Brain microvascular endothelial cell (primary cell): ENCODE measurements around the gene RRP12.

Experiments used
- DNase-seq: peaks from one replicate; pipeline ENCODE4 v3.0.0-alpha.2; 2020
- H3K27ac ChIP-seq: fragments of 250-450 bp; sonication (Bioruptor Pico); 2 replicates; pipeline ENCODE4 v1.5.1; 2020; ENCODE audit warnings: mild to moderate bottlenecking, moderate library complexity
- H3K27me3 ChIP-seq: fragments of 250-450 bp; sonication (Bioruptor Pico); replicated peaks from 2 replicates; pipeline ENCODE4 v1.5.1; 2020; ENCODE audit warnings: mild to moderate bottlenecking
- H3K36me3 ChIP-seq: fragments of 250-450 bp; sonication (Bioruptor Pico); replicated peaks from 2 replicates; pipeline ENCODE4 v1.5.1; 2020; ENCODE audit warnings: mild to moderate bottlenecking
- H3K4me3 ChIP-seq: 2 replicates; pipeline ENCODE4 v1.5.1; 2011; ENCODE audit warnings: low read depth, mild to moderate bottlenecking, control low read depth, low read length, moderate library complexity
- CTCF ChIP-seq: IDR thresholded peaks from 2 replicates; pipeline ENCODE4 v1.5.1; 2011; ENCODE audit warnings: low read depth, mild to moderate bottlenecking, moderate library complexity, low read length, control low read depth, inconsistent platforms; ENCODE audit errors: missing control alignments
- in situ Hi-C: cut with HindIII; loops from 2 replicates; pipeline ENCODE4 v1.10.0; 2017; ENCODE audit warnings: low sequenced_read_pairs, low pct_ligation_motif_present

Gene RRP12

DNA sequence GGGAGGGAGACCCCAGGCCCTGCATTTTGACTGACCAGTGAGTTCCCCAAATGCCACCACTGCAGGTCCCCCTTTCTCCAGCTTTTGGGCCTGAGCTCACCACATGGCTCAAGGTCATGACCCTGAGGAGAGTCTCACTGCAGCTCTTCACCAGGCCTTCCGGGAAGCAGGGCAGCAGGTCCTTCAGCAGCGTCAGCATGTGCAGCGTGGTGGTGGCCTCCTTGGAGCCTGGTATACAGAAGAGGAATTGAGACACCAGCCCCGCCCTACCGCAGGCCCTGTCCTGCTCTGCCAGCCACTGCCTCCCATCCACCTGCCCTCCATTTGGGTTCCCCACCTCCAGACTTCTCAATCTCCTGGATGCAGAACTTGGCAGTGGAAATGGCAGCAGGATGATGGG, 13.0 kb downstream of the RRP12 start:
- H3K27ac ChIP-seq = no peak overlapping the region
- H3K27me3 ChIP-seq = no peaks in the 10 kb centered on the region
- H3K4me3 ChIP-seq = no peak overlapping the region
- in situ Hi-C loops = no loop called here
- TF ChIP-seq CTCF = no peak
- no peak for DNase-seq
- peaks cover 45% of the 10 kb centered on the region for H3K36me3 ChIP-seq

DNA sequence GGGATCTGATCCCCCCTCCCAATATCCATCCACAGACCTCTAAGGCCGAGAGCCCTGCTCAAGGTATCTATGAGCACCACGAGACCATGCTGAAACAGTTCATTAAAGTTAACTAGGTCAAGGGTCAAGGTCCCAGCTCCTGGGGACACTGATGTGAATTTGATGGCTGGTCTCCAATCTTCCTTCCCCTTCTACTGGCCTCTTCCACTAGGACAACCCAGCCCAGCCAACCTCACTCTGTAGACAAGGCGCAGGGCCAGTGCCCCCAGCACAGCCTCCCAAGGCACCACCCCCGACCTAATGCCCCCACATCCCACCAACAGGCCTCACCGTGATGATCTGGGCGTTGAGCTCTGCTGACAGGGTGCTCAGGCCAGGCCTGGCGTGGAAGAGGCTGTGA, 15.6 kb downstream of the RRP12 start:
- no peak for TF ChIP-seq CTCF
- no peak overlapping the region for H3K4me3 ChIP-seq
- peaks cover 36% of the 10 kb centered on the region for H3K36me3 ChIP-seq
- no peaks in the 10 kb centered on the region for H3K27me3 ChIP-seq
- no peak for DNase-seq
- in situ Hi-C loops = no loop called here
- no peak overlapping the region for H3K27ac ChIP-seq

DNA sequence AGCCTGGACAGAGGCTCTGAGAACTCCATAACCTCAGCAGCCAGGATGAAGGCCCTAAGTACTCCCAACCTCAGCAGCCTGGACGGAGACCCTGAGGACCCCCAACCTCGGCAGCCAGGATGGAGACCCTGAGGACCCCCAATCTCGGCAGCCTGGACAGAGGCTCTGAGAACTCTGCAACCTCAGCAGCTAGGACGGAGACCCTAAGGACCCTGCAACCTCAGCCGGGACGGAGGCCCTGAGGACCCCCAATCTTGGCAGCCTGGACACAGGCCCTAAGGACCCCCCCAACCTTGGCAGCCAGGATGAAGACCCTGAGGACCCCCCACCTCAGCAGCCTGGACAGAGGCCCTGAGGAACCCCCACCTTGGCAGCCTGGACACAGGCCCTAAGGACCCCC, 16.5 kb downstream of the RRP12 start:
- in situ Hi-C loops = no loop called here
- TF ChIP-seq CTCF = no peak
- H3K36me3 ChIP-seq = peaks cover 30% of the 10 kb centered on the region
- H3K27me3 ChIP-seq = no peaks in the 10 kb centered on the region
- no peak overlapping the region for H3K4me3 ChIP-seq
- no peak overlapping the region for H3K27ac ChIP-seq
- DNase-seq = no peak

GRCh38 chr10:97384156-97384555, 17.0 kb downstream of the RRP12 start:
- in situ Hi-C loops = no loop called here
- no peak for DNase-seq
- Histone ChIP-seq H3K36me3 (peaks cover 33% of the 10 kb centered on the region), H3K27me3 (no peaks in the 10 kb centered on the region), H3K27ac (no peak overlapping the region), H3K4me3 (no peak overlapping the region)
- no peak for TF ChIP-seq CTCF

- TF ChIP-seq CTCF = no peak
- Histone ChIP-seq H3K36me3 (peaks cover 32% of the 10 kb centered on the region), H3K27ac (no peak overlapping the region), H3K27me3 (no peaks in the 10 kb centered on the region), H3K4me3 (no peak overlapping the region)
- no peak for DNase-seq
- in situ Hi-C loops = no loop called here
Measured at GRCh38 chr10:97383159-97383558, 18.0 kb downstream of the RRP12 start.

- in situ Hi-C loops = no loop called here
- DNase-seq = no peak
- Histone ChIP-seq H3K27ac (no peak overlapping the region), H3K36me3 (peaks cover 34% of the 10 kb centered on the region), H3K27me3 (no peaks in the 10 kb centered on the region), H3K4me3 (no peak overlapping the region)
- TF ChIP-seq CTCF = no peak
Measured at GRCh38 chr10:97381626-97382025, 19.5 kb downstream of the RRP12 start.
